Left ventricle myocardium inferior (tissue), 1 donor: ENCODE data around the gene C11orf21. TPM values are rescaled to one million over a fixed set of nuclear protein-coding genes. Genes with fewer than 3 reads are reported as not detected.

Experiments used
- DNase-seq: peaks from one replicate; pipeline ENCODE4 v3.0.0-alpha.2; 2020
- H3K27ac ChIP-seq: fragments of 200-600 bp; replicated peaks from 2 replicates; pipeline ENCODE4 v1.8.0; 2021
- H3K27me3 ChIP-seq: fragments of 200-600 bp; 2 replicates; pipeline ENCODE4 v1.8.0; 2021; ENCODE audit warnings: low read depth
- H3K36me3 ChIP-seq: fragments of 200-600 bp; 2 replicates; pipeline ENCODE4 v1.8.0; 2021
- H3K4me1 ChIP-seq: fragments of 200-600 bp; 2 replicates; pipeline ENCODE4 v1.8.0; 2021
- H3K4me3 ChIP-seq: fragments of 200-600 bp; 2 replicates; pipeline ENCODE4 v1.8.0; 2021; ENCODE audit warnings: mild to moderate bottlenecking, moderate library complexity
- H3K9me3 ChIP-seq: fragments of 200-600 bp; replicated peaks from 2 replicates; pipeline ENCODE4 v1.8.0; 2021
- intact Hi-C: fragments of 100-400 bp; cut with micrococcal nuclease; formaldehyde crosslinking; loops from one replicate; pipeline ENCODE4 v1.11.0; 2022
- total RNA-seq: library from RNA; stranded (reverse); fragmentation: NEBNext Ultra II Directional; extraction: Animal tissue kit (Norgen Biotek cat#: 25700); gene quantifications from one replicate; pipeline ENCODE4 v1.2.1, GENCODE V29; 2021
- TF ChIP-seq, protein P1 (sequence below): fragments of 200-600 bp; IDR thresholded peaks from 2 replicates; pipeline ENCODE4 v1.8.0; 2021; ENCODE audit warnings: antibody characterized with exemption, mild to moderate bottlenecking, borderline replicate concordance
- donor health status: DM: no; HTN: yes; CAD: no; lungs with severe emphysema.

The C11orf21 gene
- total RNA-seq, 1 donor from 2014 or later = 36.0 TPM

DNA sequence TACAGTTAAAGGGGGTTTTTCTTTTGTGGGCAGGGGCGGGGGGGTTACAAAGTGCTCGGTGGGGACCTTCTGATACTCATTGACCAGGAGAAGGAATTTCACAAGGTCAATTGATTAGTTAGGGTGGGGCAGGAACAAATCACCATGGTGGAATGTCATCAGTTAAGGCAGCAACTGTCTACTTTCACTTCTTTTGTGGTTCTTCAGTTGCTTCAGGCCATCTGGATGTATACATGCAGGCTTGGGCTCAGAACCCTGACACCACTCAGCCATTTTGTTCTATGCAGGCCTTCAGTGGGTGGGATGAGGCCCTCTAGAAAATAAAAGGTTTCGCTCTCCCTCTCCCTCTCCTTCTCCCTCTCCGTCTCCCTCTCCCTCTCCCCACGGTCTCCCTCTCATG lies 29.7 kb upstream of the C11orf21 start:
- Histone ChIP-seq H3K27me3 (no peaks in the 10 kb centered on the region), H3K36me3 (no peaks in the 10 kb centered on the region), H3K27ac (no peak overlapping the region), H3K9me3 (peaks cover 3% of the 10 kb centered on the region), H3K4me3 (no peak overlapping the region), H3K4me1 (peaks cover 3% of the 10 kb centered on the region)
- DNase-seq = no peak
- TF ChIP-seq, protein P1, sequence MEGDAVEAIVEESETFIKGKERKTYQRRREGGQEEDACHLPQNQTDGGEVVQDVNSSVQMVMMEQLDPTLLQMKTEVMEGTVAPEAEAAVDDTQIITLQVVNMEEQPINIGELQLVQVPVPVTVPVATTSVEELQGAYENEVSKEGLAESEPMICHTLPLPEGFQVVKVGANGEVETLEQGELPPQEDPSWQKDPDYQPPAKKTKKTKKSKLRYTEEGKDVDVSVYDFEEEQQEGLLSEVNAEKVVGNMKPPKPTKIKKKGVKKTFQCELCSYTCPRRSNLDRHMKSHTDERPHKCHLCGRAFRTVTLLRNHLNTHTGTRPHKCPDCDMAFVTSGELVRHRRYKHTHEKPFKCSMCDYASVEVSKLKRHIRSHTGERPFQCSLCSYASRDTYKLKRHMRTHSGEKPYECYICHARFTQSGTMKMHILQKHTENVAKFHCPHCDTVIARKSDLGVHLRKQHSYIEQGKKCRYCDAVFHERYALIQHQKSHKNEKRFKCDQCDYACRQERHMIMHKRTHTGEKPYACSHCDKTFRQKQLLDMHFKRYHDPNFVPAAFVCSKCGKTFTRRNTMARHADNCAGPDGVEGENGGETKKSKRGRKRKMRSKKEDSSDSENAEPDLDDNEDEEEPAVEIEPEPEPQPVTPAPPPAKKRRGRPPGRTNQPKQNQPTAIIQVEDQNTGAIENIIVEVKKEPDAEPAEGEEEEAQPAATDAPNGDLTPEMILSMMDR = no peak
- intact Hi-C loops = no loop called here

DNA sequence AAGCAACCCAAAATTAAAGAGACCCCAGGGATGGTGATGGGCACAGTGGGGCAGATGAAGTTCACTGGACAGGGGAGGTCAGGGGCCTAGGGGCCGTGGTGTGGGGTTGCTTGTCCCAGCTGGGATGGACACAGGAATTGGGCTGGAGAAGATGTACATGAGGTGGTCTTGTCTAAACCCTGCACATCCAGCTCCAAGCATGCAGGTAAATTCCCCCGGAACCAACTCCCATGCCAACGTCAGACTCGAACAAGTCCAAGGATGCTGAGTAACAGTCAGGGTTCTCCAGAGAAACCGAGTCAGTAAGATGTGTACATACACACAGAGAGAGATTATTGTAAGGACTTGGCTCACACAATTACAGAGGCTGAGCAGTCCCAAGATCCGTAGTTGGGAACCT lies 29.0 kb upstream of the C11orf21 start:
- Histone ChIP-seq H3K4me1 (peaks cover 8% of the 10 kb centered on the region), H3K9me3 (peaks cover 3% of the 10 kb centered on the region), H3K36me3 (no peaks in the 10 kb centered on the region), H3K27me3 (no peaks in the 10 kb centered on the region), H3K27ac (no peak overlapping the region), H3K4me3 (no peak overlapping the region)
- no peak for DNase-seq
- intact Hi-C loops = no loop called here
- TF ChIP-seq, protein P1 = no peak

DNA sequence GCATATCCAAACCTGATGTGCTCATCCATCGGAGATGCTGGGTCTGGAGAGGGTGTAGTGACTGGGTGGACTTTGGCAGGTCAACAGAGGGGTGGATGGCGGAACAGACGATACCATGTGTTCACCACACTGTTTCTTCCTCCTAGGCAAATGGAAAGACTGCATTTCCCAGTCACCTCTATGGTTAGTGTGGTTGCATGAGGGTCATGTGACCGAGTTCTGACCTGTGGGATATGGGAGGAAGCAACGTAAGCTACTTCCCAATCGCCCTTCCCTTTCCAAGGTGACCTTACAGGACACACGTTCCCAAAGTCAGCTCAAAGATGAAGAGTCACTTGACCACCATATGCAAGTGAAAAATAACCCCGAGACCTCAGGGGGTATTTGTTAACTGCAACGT lies 27.8 kb upstream of the C11orf21 start:
- peaks cover 17% of the 10 kb centered on the region for H3K4me1 ChIP-seq
- H3K27me3 ChIP-seq = no peaks in the 10 kb centered on the region
- intact Hi-C loops = no loop called here
- no peak overlapping the region for H3K27ac ChIP-seq
- no peaks in the 10 kb centered on the region for H3K36me3 ChIP-seq
- peaks cover 3% of the 10 kb centered on the region for H3K9me3 ChIP-seq
- TF ChIP-seq, protein P1 = no peak
- no peak overlapping the region for H3K4me3 ChIP-seq
- no peak for DNase-seq

DNA sequence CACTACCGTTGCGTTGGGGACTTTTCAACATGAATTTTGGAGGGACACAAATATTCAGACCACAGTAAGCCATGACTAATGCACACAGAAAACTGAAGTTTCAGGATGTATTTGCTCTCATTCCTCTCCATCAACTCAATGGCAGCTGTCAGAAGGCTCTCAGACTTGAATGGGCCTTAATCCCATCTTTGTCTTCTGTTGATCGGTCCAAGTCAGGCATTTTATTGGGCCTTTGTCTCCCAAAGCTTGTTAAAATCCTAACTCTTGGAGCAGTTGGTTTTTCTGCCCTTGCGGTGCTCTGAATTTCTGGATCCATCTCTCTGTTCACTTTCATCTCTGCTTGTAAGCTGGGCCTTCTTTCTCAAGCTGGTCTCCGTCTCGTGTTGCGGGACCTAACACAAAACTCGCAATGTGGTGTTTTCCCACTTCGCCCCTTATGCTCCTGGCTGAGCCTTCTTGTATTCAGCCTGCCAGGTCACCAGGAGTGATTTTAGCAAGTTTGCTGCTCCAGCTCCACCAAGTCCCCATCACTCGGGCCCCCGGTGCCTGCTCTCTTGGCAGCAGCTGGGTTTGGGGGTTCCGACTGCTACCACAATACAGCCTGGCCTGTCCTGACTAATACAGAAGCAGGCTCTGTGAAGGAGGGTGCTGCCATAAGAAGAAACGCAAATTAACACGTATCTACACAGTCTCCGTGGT lies 27.1 kb upstream of the C11orf21 start:
- Histone ChIP-seq H3K4me3 (no peak overlapping the region), H3K9me3 (peaks cover 3% of the 10 kb centered on the region), H3K27me3 (no peaks in the 10 kb centered on the region), H3K36me3 (no peaks in the 10 kb centered on the region), H3K4me1 (peaks cover 17% of the 10 kb centered on the region), H3K27ac (no peak overlapping the region)
- TF ChIP-seq, protein P1 = no peak
- intact Hi-C loops = no loop called here
- no peak for DNase-seq

DNA sequence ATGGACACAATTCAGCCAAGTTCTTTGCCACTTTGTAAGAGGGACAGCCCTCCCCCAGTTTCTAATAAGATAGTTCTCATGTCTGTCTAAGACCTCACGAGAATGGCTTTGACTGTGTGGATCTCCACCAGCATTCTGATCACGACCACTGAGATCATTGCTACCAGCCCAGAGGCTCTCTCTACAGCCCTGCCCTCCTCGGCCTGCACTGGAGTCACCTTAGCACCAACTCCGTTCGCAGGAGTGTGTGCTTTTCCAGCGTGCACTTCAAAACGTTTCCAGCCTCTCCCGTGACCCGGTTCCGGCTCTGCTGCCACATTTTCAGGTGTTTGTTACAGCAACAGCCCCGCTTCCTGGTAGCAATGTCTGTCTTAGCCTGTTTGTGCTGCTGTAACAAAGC lies 26.3 kb upstream of the C11orf21 start:
- no peak overlapping the region for H3K4me3 ChIP-seq
- DNase-seq = no peak
- H3K36me3 ChIP-seq = no peaks in the 10 kb centered on the region
- no peak overlapping the region for H3K27ac ChIP-seq
- peaks cover 17% of the 10 kb centered on the region for H3K4me1 ChIP-seq
- intact Hi-C loops = no loop called here
- TF ChIP-seq, protein P1 = no peak
- no peaks in the 10 kb centered on the region for H3K27me3 ChIP-seq
- peaks cover 3% of the 10 kb centered on the region for H3K9me3 ChIP-seq
